Measurements from ENCODE around the gene ADAT3. TPM values are rescaled to one million over a fixed set of nuclear protein-coding genes. Genes with fewer than 3 reads are reported as not detected.
A peak's percentile ranks its signal among the peaks of the same experiment; 100 is the strongest.

Gene ADAT3
- total RNA-seq, 1 donor from 2014 or later, result 0.79 TPM

- DNase-seq (ENCODE audit: low read depth), result no peak
- FAIRE-seq, result no peak
- TF ChIP-seq CTCF (IDR thresholded peaks at IDR 0.05; ENCODE audit: insufficient read depth, low read length, severe bottlenecking), result no peak
- Histone ChIP-seq H3K36me3 (ENCODE audit: control insufficient read depth, insufficient read depth, low read length) (no peaks in the 10 kb centered on the region), H3K4me3 (ENCODE audit: low read depth, low read length) (peak overlapping the region; percentile 19), H3K27me3 (ENCODE audit: control insufficient read depth, insufficient read depth, low read length) (no peaks in the 10 kb centered on the region)
Measured at GRCh38 chr19:1904860-1905109, 414 bp upstream of the ADAT3 start.

DNA sequence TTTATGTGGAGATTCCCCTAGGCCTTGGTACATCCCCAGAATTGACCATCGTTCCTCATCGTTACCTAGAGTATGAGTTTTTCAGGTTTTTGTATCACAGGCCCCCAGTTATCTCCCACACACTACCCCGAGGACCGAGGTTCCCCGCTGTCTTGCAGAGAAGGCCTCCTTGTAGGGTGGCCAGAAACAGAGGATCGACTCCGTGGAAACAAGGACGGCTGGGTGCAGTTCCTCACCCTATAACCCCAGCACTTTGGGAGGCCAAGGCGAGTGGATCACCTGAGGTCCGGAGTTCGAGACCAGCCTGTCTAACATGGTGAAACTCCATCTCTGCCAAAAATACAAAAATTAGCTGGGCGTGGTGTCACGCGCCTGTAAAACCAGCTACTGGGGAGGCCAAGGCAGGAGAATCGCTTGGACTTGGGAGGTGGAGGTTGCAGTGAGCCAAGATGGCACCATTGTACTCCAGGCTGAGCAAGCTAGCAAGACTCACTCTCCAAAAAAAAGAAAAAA lies 720 bp downstream of the ADAT3 start:
- Histone ChIP-seq H3K36me3 (ENCODE audit: control insufficient read depth, insufficient read depth, low read length) (no peaks in the 10 kb centered on the region), H3K27me3 (ENCODE audit: control insufficient read depth, insufficient read depth, low read length) (no peaks in the 10 kb centered on the region), H3K4me3 (ENCODE audit: low read depth, low read length) (peak overlapping the region; percentile 51)
- no peak for TF ChIP-seq CTCF (IDR thresholded peaks at IDR 0.05; ENCODE audit: insufficient read depth, low read length, severe bottlenecking)
- DNase-seq (ENCODE audit: low read depth), result no peak
- FAIRE-seq, result no peak

- no peak for TF ChIP-seq CTCF (IDR thresholded peaks at IDR 0.05; ENCODE audit: insufficient read depth, low read length, severe bottlenecking)
- no peaks in the 10 kb centered on the region for H3K36me3 ChIP-seq (ENCODE audit: control insufficient read depth, insufficient read depth, low read length)
- no peak overlapping the region for H3K4me3 ChIP-seq (ENCODE audit: low read depth, low read length)
- FAIRE-seq, result no peak
- DNase-seq (ENCODE audit: low read depth), result no peak
- H3K27me3 ChIP-seq (ENCODE audit: control insufficient read depth, insufficient read depth, low read length), result no peaks in the 10 kb centered on the region
Measured at GRCh38 chr19:1906985-1907562, 1.9 kb downstream of the ADAT3 start.

GRCh38 chr19:1907563-1908363 lies 2.6 kb downstream of the ADAT3 start:
- H3K4me3 ChIP-seq (ENCODE audit: low read depth, low read length), result peak overlapping the region; percentile 23
- peak; percentile 38 for DNase-seq (ENCODE audit: low read depth)
- H3K36me3 ChIP-seq (ENCODE audit: control insufficient read depth, insufficient read depth, low read length), result peaks cover under 1% of the 10 kb centered on the region
- no peaks in the 10 kb centered on the region for H3K27me3 ChIP-seq (ENCODE audit: control insufficient read depth, insufficient read depth, low read length)
- no peak for TF ChIP-seq CTCF (IDR thresholded peaks at IDR 0.05; ENCODE audit: insufficient read depth, low read length, severe bottlenecking)
- no peak for FAIRE-seq

- Histone ChIP-seq H3K4me3 (ENCODE audit: low read depth, low read length) (peak overlapping the region; percentile 23), H3K36me3 (ENCODE audit: control insufficient read depth, insufficient read depth, low read length) (peaks cover 2% of the 10 kb centered on the region), H3K27me3 (ENCODE audit: control insufficient read depth, insufficient read depth, low read length) (no peaks in the 10 kb centered on the region)
- DNase-seq (ENCODE audit: low read depth) (no peak), FAIRE-seq (no peak)
- no peak for TF ChIP-seq CTCF (IDR thresholded peaks at IDR 0.05; ENCODE audit: insufficient read depth, low read length, severe bottlenecking)
Measured at GRCh38 chr19:1908364-1908678, 3.1 kb downstream of the ADAT3 start.

DNA sequence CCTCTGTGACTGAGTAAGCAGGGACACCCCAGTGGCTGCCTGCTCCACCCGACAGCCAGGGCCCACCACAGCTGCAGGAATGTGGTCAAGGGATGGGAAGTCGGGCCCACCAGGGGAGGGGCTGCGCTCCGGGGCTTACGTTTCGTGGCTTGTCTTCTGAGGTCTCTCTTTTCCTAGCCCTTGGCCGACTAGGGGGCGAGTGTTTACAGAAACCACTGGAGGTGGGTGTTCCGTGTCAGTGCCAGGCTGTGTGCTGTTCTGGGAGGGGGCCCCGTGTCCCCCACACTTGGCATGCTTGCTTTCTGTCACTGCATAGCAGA lies 4.5 kb downstream of the ADAT3 start:
- H3K36me3 ChIP-seq (ENCODE audit: control insufficient read depth, insufficient read depth, low read length), result peaks cover 6% of the 10 kb centered on the region
- H3K27me3 ChIP-seq (ENCODE audit: control insufficient read depth, insufficient read depth, low read length), result no peaks in the 10 kb centered on the region
- DNase-seq (ENCODE audit: low read depth) (no peak), FAIRE-seq (no peak)
- no peak for TF ChIP-seq CTCF (IDR thresholded peaks at IDR 0.05; ENCODE audit: insufficient read depth, low read length, severe bottlenecking)
- H3K4me3 ChIP-seq (ENCODE audit: low read depth, low read length), result no peak overlapping the region
